ENCODE data around the gene SCAMP1.

- TF ChIP-seq MLXIP (CRISPR knock-in tag; IDR thresholded peaks at IDR 0.05; ENCODE audit: borderline replicate concordance) (no peak), ZBTB49 (CRISPR knock-in tag; IDR thresholded peaks at IDR 0.05; ENCODE audit: borderline replicate concordance) (no peak), CEBPB (IDR thresholded peaks at IDR 0.05; ENCODE audit: borderline replicate concordance, low read depth, low read length) (peak; percentile 84), FOXA3 (CRISPR knock-in tag; IDR thresholded peaks at IDR 0.05) (no peak)
Observed at GRCh38 chr5:78353520-78353919, 6.9 kb upstream of the SCAMP1 start.

All from HepG2 (cell line).